Prostate gland (tissue), 2 donors: ENCODE data around the gene ANKRD63.

ENCODE experiments used
- POLR2A ChIP-seq: fragments of 450-650 bp; IDR thresholded peaks from one replicate; pipeline ENCODE4 v1.6.1; 2016; ENCODE audit warnings: antibody characterized with exemption, mild to moderate bottlenecking
- POLR2AphosphoS5 ChIP-seq: sonication (generic); formaldehyde crosslinking; IDR thresholded peaks from one replicate; pipeline ENCODE4 v1.6.1; 2017; ENCODE audit warnings: antibody characterized with exemption
- TF ChIP-seq, protein P1 (sequence below), 4 experiments: fragments of 200-600 bp in 2 of 4; fragments of 450-650 bp in 2 of 4; sonication (generic) in 2 of 4; IDR thresholded peaks; 1 replicate in 3 of 4; 2 replicates in 1 of 4; pipeline ENCODE4 v1.5.1; 2016 to 2019; ENCODE audit warnings: antibody characterized with exemption in 4 of 4, mild to moderate bottlenecking in 2 of 4, moderate library complexity in 2 of 4

DNA sequence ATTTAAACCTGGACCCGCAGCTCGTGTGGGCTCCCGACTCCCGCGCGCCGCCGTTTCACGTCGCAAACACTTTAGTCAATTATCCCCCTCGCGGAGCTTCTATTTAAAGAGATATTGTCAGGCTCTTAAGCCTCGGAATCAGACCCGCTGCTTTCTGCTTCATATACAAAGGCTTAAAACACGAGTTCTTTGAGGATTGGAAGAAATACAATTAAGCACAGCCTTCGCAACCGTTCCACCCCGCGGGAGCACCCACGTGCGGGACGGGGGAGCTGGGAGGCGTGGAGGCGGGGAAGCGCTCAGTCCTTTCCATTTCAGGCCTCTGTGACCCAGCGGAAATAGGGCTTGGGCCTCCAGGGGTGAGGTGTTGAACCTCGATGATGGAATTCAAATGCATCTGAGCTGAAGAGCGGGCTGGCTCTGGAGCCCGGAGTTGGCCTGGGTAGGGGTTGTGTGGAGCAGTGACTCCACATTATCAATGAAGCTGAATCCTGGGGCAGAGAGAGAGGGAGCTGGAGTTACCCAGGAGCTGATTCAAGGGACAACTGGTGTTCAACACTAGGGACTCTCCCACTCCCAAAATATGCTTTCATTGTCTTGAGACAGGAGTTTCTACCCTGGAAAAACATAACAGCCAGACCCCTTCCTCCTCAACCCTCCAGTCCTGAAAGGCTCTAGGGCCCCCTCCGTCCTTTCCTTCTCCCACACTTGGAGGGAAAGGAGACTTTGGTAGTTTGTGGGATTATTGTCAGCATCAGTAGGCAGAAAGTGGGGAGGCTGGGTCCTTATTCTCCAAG, 2.4 kb downstream of the ANKRD63 start:
- TF ChIP-seq, protein P1, sequence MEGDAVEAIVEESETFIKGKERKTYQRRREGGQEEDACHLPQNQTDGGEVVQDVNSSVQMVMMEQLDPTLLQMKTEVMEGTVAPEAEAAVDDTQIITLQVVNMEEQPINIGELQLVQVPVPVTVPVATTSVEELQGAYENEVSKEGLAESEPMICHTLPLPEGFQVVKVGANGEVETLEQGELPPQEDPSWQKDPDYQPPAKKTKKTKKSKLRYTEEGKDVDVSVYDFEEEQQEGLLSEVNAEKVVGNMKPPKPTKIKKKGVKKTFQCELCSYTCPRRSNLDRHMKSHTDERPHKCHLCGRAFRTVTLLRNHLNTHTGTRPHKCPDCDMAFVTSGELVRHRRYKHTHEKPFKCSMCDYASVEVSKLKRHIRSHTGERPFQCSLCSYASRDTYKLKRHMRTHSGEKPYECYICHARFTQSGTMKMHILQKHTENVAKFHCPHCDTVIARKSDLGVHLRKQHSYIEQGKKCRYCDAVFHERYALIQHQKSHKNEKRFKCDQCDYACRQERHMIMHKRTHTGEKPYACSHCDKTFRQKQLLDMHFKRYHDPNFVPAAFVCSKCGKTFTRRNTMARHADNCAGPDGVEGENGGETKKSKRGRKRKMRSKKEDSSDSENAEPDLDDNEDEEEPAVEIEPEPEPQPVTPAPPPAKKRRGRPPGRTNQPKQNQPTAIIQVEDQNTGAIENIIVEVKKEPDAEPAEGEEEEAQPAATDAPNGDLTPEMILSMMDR (IDR thresholded peaks at IDR 0.05) = no peak
- TF ChIP-seq POLR2AphosphoS5 (no peak), POLR2A (no peak)
